ENCODE measurements around the gene DRAM2. TPM values are rescaled to one million over a fixed set of nuclear protein-coding genes. Genes with fewer than 3 reads are reported as not detected.
"Not testable (repeated sequence)": the region's sequence is repeated elsewhere in the genome, so short reads cannot be mapped to it uniquely, and the experiment has no call there.

The DRAM2 gene
- total and polyA plus RNA-seq, 4 donors: 23.6 to 78.5 (median 30.8) TPM

DNA sequence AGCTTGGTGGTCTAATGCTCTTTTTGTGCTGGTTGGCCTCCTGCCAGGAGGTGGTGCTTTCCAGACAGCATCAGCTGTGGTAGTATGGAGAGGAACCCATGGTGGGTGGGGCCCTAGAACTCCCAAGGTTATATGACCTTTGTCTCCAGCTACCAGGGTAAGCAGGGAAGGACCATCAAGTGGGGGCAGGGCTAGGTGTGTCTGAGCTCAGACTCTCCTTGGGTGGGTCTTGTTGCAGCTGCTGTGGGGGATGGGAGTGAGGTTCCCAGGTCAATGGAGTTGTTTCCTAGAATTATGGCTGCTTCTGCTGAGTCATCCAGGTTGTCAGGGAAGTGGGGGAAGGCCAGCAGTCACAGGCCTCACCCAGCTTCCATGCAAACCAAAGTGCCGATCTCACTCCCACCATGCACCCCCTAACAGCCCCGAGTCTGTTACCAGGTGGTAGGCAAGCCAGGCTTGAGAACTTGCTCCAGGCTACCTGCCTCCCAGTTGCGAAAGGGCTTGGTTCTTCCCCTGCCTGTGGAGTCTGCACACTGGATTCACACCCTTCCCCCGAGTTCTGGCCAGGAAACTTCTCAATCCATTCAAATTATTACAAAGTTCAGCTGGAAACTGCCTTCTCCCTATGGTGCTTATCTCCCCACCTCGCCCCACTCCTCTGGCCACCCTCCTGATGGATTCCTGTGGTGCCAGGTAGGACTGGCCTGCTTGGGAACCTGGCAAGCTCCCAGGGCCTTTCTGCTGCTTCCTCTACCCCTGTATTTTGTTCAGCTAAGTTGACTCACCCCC is 37.8 kb downstream of the DRAM2 start:
- Histone ChIP-seq H3K9me3 (ENCODE audit: control insufficient read depth, low read length) (peaks cover 12% of the 10 kb centered on the region), H3K27ac (ENCODE audit: low read depth in 1 of 2, low read length in 2 of 2) (no peak overlapping the region), H3K27me3 (ENCODE audit: control insufficient read depth in 1 of 2, insufficient read depth in 2 of 2, low read length in 1 of 2) (no peaks in the 10 kb centered on the region), H3K4me3 (ENCODE audit: low read length in 2 of 2) (no peak overlapping the region), H3K36me3 (ENCODE audit: control insufficient read depth in 1 of 2, insufficient read depth in 2 of 2, low read length in 1 of 2) (no peaks in the 10 kb centered on the region), H3K4me1 (ENCODE audit: control insufficient read depth in 1 of 2, insufficient read depth in 2 of 2, low read length in 2 of 2) (no peaks in the 10 kb centered on the region)
- 85 to 90% methylated on average over 5 of the region's 5 CpGs for WGBS, 2 donors
- intact Hi-C loops (cut with DNase I): no loop called here
- DNase-seq (no peak), ATAC-seq (ENCODE audit: low FRiP score) (no peak)

DNA sequence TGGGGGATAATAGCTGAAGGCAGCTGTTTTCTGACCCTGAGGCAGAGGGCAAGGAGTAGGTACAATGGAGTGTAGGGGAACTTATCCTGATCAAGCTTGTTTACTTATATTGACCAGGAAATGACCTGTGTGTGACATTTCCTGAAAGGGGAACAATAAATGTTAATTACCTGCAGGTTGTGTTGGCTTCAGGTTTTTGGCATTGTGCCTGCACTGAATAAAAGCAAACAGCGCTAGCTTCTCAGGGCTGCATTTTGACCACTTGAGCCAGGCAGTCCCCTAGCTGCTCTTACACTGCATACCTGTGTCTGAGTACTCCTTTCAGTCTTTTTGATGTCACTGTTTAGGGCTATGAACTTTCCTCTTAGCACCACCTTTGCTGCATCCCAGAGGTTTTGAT is 40.6 kb downstream of the DRAM2 start:
- H3K36me3 ChIP-seq (ENCODE audit: control insufficient read depth in 1 of 2, insufficient read depth in 2 of 2, low read length in 1 of 2): no peaks in the 10 kb centered on the region
- no peak for ATAC-seq (ENCODE audit: low FRiP score)
- H3K27ac ChIP-seq (ENCODE audit: low read depth in 1 of 2, low read length in 2 of 2): no peak overlapping the region
- WGBS, 2 donors: 96 to 100% methylated on average over 1 of the region's 1 CpG
- intact Hi-C loops (cut with DNase I): no loop called here
- H3K9me3 ChIP-seq (ENCODE audit: control insufficient read depth, low read length): peaks cover 15% of the 10 kb centered on the region
- no peak overlapping the region for H3K4me3 ChIP-seq (ENCODE audit: low read length in 2 of 2)
- DNase-seq: no peak
- H3K4me1 ChIP-seq (ENCODE audit: control insufficient read depth in 1 of 2, insufficient read depth in 2 of 2, low read length in 2 of 2): no peaks in the 10 kb centered on the region
- H3K27me3 ChIP-seq (ENCODE audit: control insufficient read depth in 1 of 2, insufficient read depth in 2 of 2, low read length in 1 of 2): no peaks in the 10 kb centered on the region

DNA sequence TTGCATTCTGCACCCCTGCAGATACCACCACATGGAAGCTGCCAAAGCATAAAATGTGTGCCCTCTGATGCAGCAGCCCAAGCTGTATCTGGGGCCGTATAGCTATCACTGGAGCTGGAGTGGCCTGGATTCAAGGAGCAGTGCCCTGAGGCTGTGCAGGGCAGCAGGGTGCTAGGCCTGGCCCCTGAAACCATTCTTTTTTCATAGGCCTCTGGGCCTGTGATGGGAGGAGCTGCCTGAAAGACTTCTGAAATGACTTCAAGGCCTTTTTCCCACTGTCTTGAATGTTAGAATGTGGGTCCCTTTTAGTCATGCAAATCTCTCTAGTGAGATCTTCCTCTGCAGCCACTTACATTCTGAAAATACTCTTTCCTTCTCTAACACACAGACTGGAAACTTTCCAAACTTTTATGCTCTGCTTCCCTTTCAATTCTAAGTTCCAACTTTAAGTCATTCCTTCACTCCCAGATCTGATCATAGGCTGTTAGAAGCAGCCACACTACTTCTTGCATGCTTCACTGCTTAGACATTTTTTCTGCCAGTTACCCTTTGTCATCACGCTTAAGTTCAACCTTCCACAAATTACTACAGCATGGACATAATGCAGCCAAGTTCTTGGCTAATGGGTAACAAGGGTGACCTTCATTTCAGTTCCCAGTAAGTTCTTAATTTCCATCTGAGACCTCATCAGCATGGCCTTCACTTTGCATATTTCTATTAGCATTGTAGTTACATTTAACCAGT is 42.4 kb downstream of the DRAM2 start:
- Histone ChIP-seq H3K27me3 (ENCODE audit: control insufficient read depth in 1 of 2, insufficient read depth in 2 of 2, low read length in 1 of 2) (no peaks in the 10 kb centered on the region), H3K4me1 (ENCODE audit: control insufficient read depth in 1 of 2, insufficient read depth in 2 of 2, low read length in 2 of 2) (no peaks in the 10 kb centered on the region), H3K36me3 (ENCODE audit: control insufficient read depth in 1 of 2, insufficient read depth in 2 of 2, low read length in 1 of 2) (no peaks in the 10 kb centered on the region), H3K27ac (ENCODE audit: low read depth in 1 of 2, low read length in 2 of 2) (no peak overlapping the region), H3K9me3 (ENCODE audit: control insufficient read depth, low read length) (peaks cover 13% of the 10 kb centered on the region), H3K4me3 (ENCODE audit: low read length in 2 of 2) (no peak overlapping the region)
- intact Hi-C loops (cut with DNase I): no loop called here
- 75 to 81% methylated on average over 2 of the region's 2 CpGs for WGBS, 2 donors
- DNase-seq (no peak), ATAC-seq (ENCODE audit: low FRiP score) (no peak)

DNA sequence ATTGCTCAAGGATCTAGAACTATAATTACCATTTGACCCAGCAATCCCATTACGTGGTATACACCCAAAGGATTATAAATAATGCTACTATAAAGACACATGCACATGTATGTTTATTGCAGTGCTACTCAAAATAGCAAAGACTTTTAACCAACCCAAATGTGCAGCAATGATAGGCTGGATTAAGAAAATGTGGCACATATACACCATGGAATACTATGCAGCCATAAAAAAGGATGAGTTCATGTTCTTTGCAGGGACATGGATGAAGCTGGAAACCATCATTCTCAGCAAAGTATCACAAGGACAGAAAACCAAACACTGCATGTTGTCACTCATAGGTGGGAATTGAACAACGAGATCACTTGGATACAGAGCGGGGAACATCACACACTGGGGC is 44.5 kb downstream of the DRAM2 start:
- H3K9me3 ChIP-seq (ENCODE audit: control insufficient read depth, low read length); DNase-seq; H3K27ac ChIP-seq (ENCODE audit: low read depth in 1 of 2, low read length in 2 of 2); H3K27me3 ChIP-seq (ENCODE audit: control insufficient read depth in 1 of 2, insufficient read depth in 2 of 2, low read length in 1 of 2); H3K4me3 ChIP-seq (ENCODE audit: low read length in 2 of 2); H3K4me1 ChIP-seq (ENCODE audit: control insufficient read depth in 1 of 2, insufficient read depth in 2 of 2, low read length in 2 of 2); ATAC-seq (ENCODE audit: low FRiP score); H3K36me3 ChIP-seq (ENCODE audit: control insufficient read depth in 1 of 2, insufficient read depth in 2 of 2, low read length in 1 of 2); intact Hi-C loops (cut with DNase I): not testable (repeated sequence)
- WGBS, 2 donors: 84 to 86% methylated on average over 3 of the region's 3 CpGs

DNA sequence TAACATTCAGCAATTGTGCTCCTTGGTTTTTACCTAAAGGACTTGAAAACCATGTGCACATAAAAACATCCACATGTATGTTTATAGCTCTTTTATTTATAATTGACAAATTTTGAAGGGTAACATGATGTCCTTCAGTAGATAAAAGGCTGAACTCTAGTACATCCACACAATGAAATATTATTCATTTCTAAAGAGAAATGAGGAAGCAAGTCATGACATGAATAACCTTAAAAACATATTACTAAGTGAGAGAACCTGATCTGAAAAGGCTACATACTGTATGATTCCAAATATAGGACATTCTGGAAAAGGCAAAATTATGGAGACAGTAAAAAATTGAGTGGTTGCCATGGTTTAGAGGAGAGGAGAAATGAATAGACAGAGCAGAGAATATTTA is 50.3 kb downstream of the DRAM2 start:
- Histone ChIP-seq H3K4me3 (ENCODE audit: low read length in 2 of 2) (no peak overlapping the region), H3K4me1 (ENCODE audit: control insufficient read depth in 1 of 2, insufficient read depth in 2 of 2, low read length in 2 of 2) (no peaks in the 10 kb centered on the region), H3K36me3 (ENCODE audit: control insufficient read depth in 1 of 2, insufficient read depth in 2 of 2, low read length in 1 of 2) (no peaks in the 10 kb centered on the region), H3K27me3 (ENCODE audit: control insufficient read depth in 1 of 2, insufficient read depth in 2 of 2, low read length in 1 of 2) (no peaks in the 10 kb centered on the region), H3K27ac (ENCODE audit: low read depth in 1 of 2, low read length in 2 of 2) (no peak overlapping the region), H3K9me3 (ENCODE audit: control insufficient read depth, low read length) (peaks cover 4% of the 10 kb centered on the region)
- intact Hi-C loops (cut with DNase I): no loop called here
- no peak for DNase-seq
- no peak for ATAC-seq (ENCODE audit: low FRiP score)

DNA sequence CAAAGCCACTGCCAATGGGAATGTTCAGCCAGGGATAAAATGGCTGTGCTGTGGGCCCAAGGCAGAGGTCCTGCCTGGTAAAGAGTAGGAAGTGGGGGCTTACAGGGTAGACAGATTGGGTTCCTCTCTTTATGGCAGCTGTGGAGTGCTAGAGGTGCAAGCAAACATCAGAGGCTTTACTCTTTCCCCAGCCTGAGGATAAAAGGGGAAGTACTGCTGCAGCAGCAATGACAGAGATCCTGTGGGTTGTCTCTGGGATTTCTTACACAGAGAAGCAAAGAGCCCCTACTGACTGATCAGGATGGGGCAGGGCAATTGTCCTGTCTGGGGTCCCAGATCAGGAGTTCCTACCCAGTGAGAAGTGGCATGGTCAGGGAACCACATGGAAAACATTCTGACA is 54.2 kb downstream of the DRAM2 start:
- no peak overlapping the region for H3K27ac ChIP-seq (ENCODE audit: low read depth in 1 of 2, low read length in 2 of 2)
- H3K27me3 ChIP-seq (ENCODE audit: control insufficient read depth in 1 of 2, insufficient read depth in 2 of 2, low read length in 1 of 2): no peaks in the 10 kb centered on the region
- no peak for ATAC-seq (ENCODE audit: low FRiP score)
- H3K4me3 ChIP-seq (ENCODE audit: low read length in 2 of 2): no peak overlapping the region
- H3K4me1 ChIP-seq (ENCODE audit: control insufficient read depth in 1 of 2, insufficient read depth in 2 of 2, low read length in 2 of 2): no peaks in the 10 kb centered on the region
- DNase-seq: no peak
- H3K36me3 ChIP-seq (ENCODE audit: control insufficient read depth in 1 of 2, insufficient read depth in 2 of 2, low read length in 1 of 2): no peaks in the 10 kb centered on the region
- peaks cover 5% of the 10 kb centered on the region for H3K9me3 ChIP-seq (ENCODE audit: control insufficient read depth, low read length)
- intact Hi-C loops (cut with DNase I): no loop called here

DNA sequence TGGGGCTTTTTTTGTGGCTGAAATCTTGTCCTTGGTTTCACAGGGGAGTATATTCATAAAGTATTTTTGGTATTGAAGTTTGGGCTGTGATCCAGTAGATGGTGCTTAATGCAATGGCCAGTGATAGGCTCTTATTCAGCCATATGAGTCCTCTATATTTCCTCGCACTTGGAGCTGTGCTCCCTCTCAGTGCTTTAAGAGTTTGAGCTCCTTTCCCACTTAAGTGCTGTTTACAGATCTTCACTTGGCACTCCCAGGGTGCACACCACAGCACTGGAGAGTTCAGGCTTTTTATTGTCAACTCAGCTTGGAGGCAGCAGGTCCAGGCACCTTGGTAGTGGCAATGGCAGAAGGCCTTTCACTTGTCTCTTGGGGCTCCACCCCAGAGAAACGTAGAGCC is 54.9 kb downstream of the DRAM2 start:
- intact Hi-C loops (cut with DNase I): no loop called here
- 62 to 68% methylated on average over 2 of the region's 2 CpGs for WGBS, 2 donors
- H3K9me3 ChIP-seq (ENCODE audit: control insufficient read depth, low read length): peaks cover 5% of the 10 kb centered on the region
- no peak for ATAC-seq (ENCODE audit: low FRiP score)
- no peak overlapping the region for H3K4me3 ChIP-seq (ENCODE audit: low read length in 2 of 2)
- no peaks in the 10 kb centered on the region for H3K4me1 ChIP-seq (ENCODE audit: control insufficient read depth in 1 of 2, insufficient read depth in 2 of 2, low read length in 2 of 2)
- no peak overlapping the region for H3K27ac ChIP-seq (ENCODE audit: low read depth in 1 of 2, low read length in 2 of 2)
- no peaks in the 10 kb centered on the region for H3K36me3 ChIP-seq (ENCODE audit: control insufficient read depth in 1 of 2, insufficient read depth in 2 of 2, low read length in 1 of 2)
- DNase-seq: no peak
- no peaks in the 10 kb centered on the region for H3K27me3 ChIP-seq (ENCODE audit: control insufficient read depth in 1 of 2, insufficient read depth in 2 of 2, low read length in 1 of 2)

DNA sequence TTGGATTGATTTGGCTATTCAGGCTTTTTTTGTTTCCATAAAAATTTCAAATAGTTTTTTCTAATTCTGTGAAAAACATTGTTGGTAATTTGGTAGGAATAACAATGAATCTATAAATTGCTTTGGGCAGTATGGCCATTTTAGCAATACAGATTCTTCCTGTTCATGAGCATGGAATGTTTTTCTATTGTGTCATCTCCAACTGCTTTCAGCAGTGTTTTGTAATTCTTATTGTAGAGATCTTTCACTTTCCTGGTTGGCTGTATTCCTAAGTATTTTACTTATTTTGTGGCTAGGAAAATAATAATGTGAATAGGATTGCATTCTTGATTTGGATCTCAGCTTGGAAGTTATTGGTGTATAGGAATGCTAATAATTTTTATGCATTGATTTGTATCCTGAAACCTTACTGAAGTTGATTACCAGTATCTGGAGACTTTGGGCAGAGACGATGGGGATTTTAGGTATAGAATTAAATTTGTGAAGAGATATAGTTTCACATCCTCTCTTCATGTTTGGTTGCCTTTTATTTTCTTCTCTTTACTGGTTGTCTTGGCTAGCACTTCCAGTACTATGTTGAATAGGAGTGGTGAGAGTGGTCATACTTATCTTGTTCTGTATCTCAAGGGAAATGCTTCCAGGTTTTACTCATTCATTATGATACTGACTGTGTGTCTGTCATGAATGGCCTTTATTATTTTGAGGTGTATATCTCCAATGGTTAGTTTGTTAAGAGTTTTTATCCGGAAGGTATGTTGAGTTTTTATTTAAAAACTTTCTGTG is 57.3 kb downstream of the DRAM2 start:
- 78 to 79% methylated on average over 2 of the region's 2 CpGs for WGBS, 2 donors
- peaks cover 3% of the 10 kb centered on the region for H3K9me3 ChIP-seq (ENCODE audit: control insufficient read depth, low read length)
- H3K4me1 ChIP-seq (ENCODE audit: control insufficient read depth in 1 of 2, insufficient read depth in 2 of 2, low read length in 2 of 2): no peaks in the 10 kb centered on the region
- H3K27ac ChIP-seq (ENCODE audit: low read depth in 1 of 2, low read length in 2 of 2): no peak overlapping the region
- DNase-seq (no peak), ATAC-seq (ENCODE audit: low FRiP score) (no peak)
- no peaks in the 10 kb centered on the region for H3K36me3 ChIP-seq (ENCODE audit: control insufficient read depth in 1 of 2, insufficient read depth in 2 of 2, low read length in 1 of 2)
- H3K4me3 ChIP-seq (ENCODE audit: low read length in 2 of 2): no peak overlapping the region
- intact Hi-C loops (cut with DNase I): no loop called here
- no peaks in the 10 kb centered on the region for H3K27me3 ChIP-seq (ENCODE audit: control insufficient read depth in 1 of 2, insufficient read depth in 2 of 2, low read length in 1 of 2)
